Amniotic stem cell (primary cell): Measurements from ENCODE around the gene FHAD1.

Experiments used
- DNase-seq: peaks from one replicate; lab custom pipeline; 2025; lab: John Stamatoyannopoulos, UW

FHAD1 gene

DNA sequence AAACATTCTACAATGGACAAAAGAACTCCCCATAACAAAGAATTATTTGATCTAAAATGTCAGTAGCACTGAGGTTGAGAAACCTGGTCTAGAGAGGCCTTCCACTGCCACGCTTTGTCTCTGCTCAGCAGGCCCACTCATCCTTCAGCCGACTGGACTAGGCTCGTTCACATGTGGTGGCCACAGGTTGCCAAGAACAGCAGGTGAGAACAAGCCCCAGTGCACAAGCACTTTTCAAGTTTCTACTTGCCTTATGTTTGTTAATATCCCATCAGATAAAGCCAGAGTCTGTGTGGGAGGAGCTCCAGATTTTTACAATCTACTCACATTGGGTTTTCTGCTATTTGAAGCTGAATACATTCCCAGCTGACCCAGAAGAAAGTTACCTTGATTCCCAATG lies 153.6 kb downstream of the FHAD1 start:
- no peak for DNase-seq

DNA sequence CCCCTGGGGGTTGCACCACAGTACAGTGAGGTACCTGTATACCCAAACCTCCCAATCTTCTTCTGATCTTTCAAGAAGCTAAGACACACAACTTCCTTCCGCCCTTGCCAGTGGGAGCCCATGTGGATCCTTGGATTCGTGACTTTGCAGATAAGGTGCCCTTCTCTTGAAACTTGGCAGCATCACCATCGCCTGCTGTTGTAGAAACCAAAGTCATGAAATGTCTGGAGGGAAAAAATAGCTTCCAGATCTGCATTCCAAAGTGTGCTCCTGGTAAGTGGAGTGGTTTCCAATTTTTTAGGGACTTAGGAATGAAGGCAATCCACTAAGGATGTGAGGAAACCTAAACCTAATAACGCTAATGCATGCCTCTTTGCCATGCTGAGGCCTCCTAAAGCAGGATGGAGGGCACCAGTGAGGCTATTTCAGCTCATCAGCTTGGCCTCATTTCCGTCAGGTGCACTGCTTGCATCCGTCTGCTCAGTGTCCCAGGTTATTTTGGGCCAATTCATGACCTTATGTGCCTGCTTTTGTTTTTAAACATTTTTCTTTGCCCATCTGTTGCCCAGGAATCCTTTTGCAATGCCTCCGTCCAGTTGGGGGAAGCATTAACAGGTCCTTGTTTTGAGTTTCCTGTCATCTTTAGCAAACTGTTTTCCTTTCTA lies 154.5 kb downstream of the FHAD1 start:
- no peak for DNase-seq

DNA sequence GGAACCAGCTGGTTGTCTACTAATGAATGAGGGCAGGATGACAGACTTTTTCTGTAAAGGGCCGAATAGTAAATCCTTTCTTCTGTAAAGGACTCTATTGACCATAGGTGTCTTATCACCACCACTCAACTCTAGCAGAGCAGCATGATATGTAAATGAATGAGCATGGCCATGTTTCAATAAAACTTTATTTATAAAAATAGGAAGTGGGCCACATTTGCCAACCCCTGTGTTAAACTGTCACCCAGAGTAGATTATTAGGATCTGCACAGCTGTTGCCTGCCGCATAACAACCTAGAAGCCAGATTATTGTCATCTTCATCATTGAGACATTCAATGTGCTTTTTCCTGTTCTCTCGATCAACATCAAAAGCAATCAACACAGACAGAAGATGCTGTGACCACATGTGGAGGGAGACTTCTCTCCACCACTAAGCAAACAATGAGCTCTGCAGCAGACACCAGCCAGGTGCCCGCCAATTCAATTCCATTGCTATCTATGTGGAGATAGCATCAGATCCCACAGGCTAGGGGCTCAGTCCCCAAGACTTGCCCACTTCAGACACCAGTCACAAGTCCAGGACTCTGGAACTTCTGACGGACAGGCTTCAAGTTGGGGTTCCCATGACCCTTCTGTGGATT lies 155.9 kb downstream of the FHAD1 start:
- no peak for DNase-seq

DNA sequence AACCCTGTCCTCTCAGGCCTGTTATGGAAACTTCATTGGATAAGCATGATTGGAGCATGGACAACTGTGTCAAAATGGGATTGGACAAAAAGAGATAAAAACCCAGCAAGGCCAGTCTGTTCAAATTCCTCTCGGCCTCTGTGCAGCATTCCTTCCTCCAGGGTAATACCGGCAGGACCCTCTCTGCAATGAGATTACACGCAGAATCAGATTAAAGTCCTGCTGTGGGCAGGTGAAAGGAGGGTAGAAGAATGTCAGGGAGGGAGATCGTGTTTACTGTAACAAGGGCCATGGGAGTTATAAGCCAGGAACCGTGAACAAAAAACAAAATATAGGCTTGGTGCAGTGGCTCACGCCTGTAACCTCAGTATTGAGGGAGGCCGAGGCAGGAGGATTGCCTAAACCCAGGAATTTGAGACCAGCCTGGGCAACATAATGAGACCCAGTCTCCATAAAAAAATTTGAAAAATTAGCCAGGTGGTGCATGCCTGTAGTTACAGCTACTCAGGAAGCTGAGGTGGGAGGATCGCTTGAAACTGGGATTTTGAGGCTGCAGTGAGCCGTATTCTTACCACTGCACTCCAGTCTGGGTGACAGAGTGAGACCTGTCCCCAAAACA lies 157.0 kb downstream of the FHAD1 start:
- DNase-seq: no peak

DNA sequence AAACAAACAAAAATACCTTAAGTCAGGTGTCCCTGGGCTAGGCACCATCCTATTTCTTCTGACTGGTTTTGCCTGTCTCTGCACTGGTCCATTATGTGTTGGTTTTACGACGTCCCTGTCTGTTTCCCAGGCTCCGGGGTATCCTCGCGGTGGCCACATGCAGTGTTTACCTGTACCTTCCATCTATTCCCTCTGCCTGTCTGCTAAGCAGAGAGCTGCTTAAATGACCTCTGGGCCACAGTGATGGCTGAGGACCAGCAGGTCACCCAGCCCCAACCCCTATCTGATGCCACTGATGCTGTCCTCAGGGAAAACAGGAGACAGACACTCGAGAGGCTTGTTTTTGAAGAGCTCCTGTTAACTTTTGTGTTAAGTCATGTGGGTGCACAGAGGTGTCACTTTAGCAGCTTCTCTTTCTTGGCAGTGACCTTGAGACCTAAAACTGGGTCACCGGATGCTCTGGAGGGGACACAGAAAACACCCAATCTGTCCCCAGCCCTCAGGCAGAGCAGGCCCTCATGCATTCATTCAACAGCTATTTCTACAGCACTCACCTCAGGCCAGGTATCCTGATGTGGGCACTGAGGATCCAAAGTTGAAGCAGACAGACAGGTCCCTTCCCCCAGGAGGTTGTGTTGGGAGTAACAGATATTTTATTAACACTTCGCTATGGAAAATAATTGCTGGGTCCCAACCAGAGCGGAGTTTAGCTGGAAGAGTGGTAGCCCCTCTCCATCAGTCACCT lies 158.3 kb downstream of the FHAD1 start:
- DNase-seq: no peak

DNA sequence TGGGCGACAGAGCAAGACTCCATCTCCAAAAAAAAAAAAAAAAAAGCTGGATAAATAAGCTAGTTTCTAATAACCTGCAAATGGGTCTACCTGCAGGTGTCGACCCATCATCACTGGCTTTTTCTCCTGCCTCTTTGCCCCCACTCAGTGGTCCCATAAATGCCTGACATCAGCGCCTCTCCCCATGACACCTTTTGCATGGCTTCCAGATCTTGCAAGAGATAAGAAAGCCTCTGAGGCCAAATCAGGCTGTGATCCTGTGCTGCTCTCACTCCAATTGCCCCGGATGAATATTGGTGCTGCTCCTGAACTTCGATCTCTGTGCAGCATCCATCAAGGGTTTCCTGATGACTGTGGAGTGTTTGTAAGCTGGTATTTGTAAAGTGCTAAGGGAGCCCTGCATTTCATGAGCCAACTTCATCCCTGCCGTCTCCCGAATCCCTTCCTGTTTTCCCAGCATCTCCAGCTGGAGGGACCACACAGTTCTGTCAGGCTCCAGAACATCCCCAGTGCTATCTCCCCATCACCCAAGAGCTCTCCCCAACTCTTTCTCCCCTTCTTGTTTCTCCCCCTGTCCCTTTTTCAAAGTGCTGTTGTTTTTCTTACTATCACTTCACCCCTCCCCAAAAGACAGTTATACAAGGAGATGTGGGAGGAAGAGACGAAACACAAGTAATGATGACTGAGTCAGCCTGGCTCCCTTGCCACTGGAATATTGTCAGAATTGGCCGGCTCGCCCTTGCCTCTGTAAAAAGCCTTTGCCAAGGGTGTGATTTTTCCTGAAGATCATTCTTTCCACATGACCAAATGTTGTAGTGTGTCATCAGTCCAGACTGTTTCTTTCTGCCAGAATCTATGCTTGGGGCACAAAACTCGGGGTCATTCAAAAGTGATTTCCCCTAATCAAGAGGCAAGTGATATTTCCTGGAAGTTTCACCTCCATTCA lies 159.9 kb downstream of the FHAD1 start:
- DNase-seq: peak; percentile 65

DNA sequence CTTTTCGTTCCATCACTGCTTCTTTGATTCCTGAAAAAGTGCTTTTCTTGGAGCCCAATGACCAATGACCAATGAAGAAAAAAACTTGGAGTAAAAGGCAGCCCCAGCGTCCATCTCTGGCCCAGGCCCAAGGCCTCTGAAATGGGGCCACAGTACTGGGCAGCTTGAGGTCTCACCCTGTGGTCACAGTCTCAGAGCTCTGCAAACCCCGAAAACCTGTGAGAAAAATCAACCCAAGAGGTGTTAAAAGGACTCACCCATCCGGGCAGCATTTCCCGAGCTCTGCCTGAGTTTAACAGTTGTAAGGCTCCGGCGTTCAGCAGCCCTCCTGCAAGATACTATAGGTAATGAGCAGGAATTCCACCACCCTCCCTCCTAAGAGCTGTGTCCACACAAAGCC lies 160.6 kb downstream of the FHAD1 start:
- no peak for DNase-seq

DNA sequence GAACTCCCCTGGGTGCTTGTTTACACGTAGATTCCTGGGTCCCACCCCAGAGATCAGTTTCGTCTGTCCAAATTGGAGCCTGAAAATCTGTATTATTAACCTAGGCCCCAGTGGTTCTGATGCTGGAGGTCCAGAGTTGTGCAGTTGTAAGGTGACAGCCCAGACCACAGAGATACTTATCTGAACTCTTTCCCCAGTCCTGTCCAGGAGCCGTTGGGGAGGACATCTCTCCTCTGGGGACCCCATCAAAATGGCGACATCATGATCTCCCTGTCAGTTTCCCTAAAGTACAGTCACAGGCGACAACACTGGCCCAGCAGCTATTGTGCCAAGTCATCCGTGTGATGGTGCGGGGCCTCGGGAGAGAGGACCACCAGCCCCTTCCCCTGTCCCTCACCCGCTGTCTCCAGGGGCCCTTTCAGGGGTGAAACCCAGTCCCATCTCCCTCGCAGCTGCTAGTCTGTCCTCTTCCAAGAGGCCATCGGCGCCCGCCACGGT lies 161.9 kb downstream of the FHAD1 start:
- DNase-seq: no peak

DNA sequence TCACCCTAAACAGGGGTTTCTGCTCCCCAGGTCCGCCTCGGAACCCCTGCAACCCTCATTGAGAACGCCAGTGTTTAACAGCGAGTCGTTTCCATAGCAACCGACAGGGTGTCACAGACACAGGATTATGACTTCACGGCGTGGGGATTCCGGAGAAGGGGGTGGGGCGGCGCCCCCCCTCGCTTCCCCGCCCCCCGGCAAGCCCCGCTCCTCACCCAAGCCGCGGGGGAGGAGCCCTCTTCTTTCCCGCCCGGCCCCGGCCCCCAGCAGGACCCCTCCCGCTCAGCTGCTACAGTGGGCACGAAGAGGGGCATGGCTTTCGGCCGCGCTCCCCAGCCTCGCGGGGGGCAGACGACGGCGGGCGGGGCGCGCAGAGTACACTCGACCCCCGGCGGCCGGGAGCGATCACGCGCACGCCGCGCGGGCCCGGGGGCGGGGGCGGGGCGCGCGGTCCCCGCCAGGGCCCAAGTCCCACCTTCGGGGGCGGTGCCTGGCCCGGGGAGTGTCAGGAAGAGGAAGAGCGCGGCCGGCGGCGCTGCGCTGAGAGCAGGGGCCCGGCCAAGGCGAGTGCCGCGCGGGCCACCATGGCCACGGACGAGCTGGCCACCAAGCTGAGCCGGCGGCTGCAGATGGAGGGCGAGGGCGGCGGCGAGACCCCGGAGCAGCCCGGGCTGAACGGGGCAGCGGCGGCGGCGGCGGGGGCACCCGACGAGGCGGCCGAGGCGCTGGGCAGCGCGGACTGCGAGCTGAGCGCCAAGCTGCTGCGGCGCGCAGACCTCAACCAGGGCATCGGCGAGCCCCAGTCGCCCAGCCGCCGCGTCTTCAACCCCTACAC lies 162.6 kb downstream of the FHAD1 start, which contains the start of gene EFHD2:
TSS of gene EFHD2 (plus strand) at position 501 of the 835 bp plus-strand sequence. CDS start at position 585, 84 bp downstream.
- peak; percentile 51 for DNase-seq

DNA sequence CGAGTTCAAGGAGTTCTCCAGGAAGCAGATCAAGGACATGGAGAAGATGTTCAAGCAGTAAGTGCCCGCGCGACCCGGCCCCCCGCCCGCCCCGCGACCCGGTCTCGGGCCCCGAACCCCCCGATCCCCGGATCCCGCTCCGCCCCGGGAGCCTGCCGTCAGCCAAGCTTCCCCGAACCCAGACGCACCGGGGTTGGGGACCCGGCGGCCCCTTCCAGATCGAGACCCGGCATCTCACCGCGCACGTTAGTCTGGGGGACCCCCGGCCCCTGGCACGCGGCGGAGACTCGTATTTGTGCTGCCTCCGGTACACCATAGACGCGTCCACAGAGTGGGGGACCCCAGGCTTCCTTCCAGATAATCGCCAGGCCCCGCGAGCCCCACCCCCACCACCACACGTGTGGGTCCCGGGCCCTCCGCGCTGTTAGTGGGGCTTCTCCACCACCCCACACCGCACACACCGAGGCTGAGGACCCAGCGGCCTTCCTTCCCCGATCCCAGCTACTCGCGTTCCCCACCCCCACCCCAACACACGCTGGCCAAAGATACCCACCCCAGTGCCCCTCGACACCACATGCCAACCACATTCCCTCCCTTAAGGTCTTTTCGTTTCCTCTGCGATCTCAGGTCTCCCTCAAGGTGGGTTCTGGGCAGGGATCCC lies 163.3 kb downstream of the FHAD1 start:
- DNase-seq: no peak

DNA sequence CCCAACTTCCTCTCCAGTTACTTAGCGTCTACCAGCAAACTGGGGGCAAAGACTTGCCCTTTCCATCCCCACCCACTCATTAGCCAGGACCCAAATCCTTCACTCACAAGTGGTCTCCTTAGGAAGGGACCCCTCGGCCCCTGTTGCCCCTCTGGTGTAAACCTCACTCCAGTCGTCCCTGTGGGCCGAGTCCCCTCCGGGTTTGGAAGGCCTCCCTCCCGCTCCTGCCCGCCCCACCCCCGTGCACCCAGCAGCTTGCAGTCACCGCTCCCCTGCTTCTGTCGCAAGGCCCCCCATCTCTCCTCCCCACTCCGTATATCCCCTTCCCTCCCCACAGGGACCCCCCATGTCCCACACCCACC lies 163.8 kb downstream of the FHAD1 start:
- DNase-seq: no peak

DNA sequence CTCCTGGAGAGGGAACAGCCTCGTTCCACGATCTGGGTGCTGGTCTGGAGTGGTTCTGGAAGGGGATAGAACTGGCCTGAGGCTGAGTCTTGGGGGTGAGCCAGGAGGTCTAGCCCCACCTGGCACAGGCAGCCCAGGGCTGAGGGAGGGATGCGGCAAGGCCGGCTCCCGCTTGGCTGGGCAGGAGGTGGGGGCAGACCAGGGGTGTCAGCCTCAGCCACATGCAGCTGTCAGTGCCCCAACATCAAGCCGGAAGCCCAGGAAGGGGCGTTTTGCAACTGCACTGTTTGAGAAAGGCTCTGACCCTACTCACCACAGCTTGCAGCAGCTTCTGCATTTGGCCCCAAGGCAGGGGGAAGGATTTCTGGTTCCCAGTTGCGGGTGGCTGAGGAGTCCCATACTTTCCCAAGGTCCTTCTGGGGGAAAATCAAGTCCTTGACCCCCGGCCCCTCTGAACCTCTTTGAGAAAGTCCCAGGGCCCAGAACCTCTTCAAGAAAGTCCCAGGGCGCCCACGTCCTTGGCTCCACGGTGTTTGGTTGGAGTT lies 164.6 kb downstream of the FHAD1 start:
- DNase-seq: no peak

DNA sequence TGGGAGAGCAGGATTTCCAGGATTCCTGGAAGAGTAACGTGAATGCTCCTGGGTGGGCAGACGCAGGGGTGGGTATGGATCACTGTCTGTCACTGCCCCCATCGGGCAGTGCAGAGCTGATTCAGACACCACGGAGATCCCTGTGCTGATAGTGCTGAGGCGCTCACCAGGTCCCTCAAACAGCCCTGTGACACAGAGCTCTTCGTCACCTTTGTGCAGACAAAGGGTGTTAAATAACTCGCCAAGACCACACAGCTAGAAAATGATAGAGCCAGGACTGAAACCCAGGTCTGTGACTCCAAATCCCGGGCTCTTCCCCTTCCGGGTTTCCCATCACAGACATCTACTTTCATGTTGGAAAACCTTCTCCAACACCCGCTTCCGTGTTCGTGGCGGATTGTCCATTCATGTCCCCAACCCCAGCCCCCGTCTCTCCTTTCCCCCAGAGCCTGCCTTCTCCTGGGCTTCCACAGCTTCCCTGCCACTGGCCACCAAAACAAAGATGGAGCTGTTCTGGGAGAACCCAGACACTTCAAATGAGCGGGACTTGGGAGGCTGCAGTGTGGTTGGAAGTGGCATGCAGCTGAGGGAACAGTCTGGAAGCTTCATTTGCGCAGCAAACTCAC lies 165.3 kb downstream of the FHAD1 start:
- no peak for DNase-seq

DNA sequence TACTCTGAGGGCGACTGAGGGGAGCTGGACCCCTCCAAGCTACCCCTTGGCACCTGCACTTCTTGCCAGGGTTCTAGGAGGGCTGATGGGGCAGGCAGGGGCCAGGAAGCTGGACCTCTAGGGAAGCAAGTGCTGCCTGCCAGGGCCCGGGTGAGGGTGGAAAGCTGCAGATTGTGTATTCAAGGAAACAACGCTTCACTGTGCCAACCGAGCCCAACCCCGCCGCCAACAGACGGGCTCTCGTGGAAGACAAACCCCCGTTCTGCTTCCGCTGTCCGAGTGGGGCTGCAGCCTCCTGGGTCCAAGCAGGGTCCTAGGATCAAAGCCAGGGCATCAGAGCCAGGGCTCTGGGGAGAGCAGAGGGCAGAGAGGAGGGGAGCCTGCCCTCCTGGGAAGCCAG lies 165.8 kb downstream of the FHAD1 start:
- DNase-seq: no peak

DNA sequence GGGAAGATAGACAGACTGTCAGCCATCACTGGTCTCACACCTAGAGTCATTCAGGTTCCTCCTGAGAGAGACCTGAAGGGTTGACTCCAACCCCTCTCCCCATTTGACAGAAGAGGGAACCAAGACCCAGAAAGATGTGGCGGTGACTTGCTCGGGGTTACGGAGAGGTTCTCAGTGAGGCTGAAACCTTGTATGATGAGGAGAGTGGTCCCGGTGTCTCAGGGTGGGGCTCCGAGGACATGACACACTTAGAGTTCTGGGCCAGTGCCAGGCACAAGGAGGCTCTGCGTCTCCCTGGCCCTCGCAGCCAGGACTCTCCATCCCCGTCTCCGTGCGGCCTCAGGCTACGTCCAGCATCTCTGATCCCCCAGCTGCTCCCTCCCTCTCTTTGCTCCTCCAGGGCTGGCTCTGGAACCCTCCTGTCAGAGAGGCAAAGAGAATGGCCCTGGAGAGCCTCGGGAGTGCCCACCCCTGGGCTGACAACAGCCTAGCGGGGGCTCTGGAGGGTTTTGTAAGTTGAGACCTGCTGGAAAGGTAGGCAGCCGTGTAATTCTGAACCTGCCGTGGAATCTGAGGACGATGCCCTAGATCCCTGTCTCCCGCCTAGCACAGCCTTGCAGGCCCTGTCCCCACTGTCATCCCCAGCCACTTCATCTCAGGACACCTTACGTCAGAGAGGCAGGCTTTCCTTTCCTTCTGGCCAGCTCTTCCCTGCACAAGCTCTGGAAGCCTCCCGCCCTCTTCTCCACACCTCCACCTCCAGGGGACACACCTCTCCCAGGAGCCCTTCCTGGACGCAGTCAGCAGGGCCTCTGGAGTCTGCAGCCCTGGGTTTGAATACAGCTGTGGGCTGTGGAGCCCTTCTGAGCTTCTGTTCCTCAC lies 166.8 kb downstream of the FHAD1 start:
- DNase-seq: no peak

DNA sequence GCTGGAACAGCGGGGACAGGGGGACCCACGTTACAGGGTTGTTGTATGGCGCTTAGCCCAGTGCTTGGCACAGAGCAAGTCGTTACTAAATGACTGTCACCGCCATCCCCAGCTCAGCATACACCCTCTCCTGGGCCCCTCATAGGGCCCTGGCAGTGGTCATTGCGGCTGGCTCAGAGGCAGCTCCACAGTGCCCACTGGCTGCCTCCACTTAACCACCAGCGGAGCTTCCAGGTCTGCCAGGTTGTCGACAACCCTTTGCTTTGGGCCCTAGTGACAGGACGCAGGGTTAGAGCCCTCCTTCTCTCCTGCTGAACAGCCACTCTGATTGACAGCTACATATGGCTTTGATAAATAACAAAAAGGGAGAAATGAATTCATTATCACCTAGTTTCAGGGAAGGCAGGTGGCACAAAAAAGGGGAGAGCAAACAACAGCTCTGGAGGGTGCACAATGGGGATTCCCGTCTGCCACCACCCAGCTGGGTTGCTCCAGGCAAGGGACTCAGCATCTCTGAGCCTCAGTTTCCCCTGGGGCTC lies 167.5 kb downstream of the FHAD1 start:
- DNase-seq: no peak

DNA sequence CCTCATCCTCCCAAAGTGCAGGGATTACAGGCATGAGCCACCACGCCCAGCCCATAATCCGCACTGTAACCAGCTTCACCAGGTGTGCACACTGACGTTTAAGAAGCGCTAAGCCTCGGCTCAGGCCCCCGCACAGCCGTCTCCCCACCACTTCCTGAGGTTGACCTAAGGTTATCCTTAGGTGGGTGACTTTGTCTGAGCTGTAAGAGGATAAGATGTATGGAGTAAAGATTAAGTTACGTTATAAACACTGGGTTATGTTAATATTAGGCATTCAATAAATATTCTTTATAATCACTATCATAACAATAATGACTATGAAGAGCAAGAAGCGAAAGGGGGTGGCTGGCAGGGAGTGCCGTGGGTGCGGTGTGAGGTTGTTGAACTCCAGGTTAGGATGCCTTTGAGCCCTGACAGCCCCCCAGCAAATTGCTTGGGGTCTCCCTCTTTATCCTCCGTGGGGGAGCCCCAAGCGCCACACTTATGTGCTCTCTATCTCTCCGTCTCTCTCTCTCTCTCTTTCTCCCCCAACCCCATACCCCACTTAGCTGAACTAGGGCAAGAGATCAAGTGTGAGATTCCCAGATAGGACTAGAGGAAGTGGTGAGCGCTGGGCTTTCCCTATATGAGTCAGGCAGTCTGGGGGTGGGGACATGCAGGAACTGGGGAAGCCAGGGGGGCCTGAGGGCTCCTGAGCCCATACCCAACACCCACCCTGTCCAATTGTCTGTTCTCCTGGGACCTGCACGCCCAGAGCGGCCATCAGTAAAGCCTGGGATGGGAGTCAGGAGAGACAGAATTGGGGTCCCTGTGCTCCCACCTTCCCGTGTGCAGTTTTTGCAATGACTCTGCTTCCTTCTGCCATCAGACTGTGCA lies 170.3 kb downstream of the FHAD1 start:
- DNase-seq: peak; percentile 41
